AG09309 (cell line): ENCODE measurements around the gene SMIM5.
"Not testable (repeated sequence)": the region's sequence is repeated elsewhere in the genome, so short reads cannot be mapped to it uniquely, and the experiment has no call there.

ENCODE experiments used
- DNase-seq: peaks from one replicate; pipeline ENCODE4 v3.0.0-alpha.2; 2010; ENCODE audit warnings: low read depth
- H3K4me3 ChIP-seq: 2 replicates; pipeline ENCODE4 v1.5.1; 2011; ENCODE audit warnings: mild to moderate bottlenecking, low read depth, low read length, moderate library complexity; ENCODE audit not compliant: control insufficient read depth
- TF ChIP-seq, protein P1 (sequence below): IDR thresholded peaks from 2 replicates; pipeline ENCODE4 v1.5.1; 2011; ENCODE audit warnings: mild to moderate bottlenecking, low read depth, low read length, inconsistent platforms; ENCODE audit not compliant: insufficient read depth, control insufficient read depth; ENCODE audit errors: missing control alignments

Gene SMIM5

DNA sequence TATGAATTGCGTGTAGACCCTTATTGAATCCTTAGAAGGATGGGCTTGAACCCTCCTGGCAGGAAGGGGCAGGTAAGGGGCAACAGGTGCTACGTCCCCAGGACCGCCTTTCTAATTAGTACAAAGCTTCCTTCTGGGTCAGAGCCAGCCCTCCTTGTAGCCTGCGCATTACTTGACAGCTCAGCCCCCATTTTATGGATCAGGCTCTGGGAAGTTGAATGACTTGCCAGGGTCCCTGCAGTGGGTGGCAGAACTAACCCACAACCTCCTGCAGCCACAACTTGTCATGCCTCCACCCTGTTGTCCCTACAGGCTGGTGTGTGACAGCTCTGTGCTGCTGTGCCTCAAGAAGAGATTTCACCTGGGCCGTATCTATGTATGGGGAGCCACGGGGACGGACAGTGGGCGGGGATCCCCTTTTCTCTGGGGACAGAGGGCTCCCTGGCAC, 42.9 kb upstream of the SMIM5 start:
- TF ChIP-seq, protein P1, sequence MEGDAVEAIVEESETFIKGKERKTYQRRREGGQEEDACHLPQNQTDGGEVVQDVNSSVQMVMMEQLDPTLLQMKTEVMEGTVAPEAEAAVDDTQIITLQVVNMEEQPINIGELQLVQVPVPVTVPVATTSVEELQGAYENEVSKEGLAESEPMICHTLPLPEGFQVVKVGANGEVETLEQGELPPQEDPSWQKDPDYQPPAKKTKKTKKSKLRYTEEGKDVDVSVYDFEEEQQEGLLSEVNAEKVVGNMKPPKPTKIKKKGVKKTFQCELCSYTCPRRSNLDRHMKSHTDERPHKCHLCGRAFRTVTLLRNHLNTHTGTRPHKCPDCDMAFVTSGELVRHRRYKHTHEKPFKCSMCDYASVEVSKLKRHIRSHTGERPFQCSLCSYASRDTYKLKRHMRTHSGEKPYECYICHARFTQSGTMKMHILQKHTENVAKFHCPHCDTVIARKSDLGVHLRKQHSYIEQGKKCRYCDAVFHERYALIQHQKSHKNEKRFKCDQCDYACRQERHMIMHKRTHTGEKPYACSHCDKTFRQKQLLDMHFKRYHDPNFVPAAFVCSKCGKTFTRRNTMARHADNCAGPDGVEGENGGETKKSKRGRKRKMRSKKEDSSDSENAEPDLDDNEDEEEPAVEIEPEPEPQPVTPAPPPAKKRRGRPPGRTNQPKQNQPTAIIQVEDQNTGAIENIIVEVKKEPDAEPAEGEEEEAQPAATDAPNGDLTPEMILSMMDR = no peak
- H3K4me3 ChIP-seq = no peak overlapping the region
- no peak for DNase-seq

DNA sequence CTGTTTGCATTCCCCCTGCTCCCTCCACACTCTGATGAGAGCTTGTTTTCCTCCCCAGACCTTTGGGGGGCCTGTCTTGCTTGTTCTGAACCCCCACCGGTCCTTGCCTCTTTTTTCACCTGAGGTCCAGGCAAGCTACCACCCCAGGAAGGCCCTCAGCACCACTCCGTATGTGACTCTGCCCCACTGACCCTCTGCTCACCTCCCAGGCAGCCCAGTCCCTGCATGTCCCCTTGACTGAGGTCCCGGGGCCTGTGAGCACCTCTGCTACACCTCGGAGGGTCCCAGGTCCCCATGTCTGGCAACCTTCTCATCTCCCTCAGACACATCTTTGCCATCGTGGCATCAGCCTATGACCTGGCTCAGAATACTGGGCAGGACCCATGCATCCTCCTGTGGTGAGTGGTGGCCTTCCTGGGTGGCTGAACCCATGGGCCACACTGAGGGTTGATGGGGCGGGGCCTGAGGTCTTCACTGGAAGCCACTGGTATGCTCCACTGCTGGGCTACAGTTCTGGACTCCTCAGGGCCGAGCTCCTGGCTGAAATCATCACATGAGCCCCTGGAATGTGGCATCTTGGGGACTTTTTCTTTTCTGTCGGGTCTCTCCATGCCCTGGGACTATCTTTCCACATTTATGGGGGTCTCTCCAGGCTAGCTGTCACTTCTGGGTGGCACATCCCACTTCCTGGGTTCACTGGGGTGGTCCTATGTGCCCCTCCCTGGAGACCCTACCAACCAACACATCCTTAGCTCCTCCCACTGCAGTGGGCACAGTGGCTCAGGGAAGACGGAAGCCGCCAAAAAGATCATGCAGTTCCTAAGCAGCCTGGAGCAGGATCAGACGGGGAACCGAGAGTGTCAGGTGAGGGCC, 42.1 kb upstream of the SMIM5 start:
- no peak overlapping the region for H3K4me3 ChIP-seq
- TF ChIP-seq, protein P1 = no peak
- no peak for DNase-seq

DNA sequence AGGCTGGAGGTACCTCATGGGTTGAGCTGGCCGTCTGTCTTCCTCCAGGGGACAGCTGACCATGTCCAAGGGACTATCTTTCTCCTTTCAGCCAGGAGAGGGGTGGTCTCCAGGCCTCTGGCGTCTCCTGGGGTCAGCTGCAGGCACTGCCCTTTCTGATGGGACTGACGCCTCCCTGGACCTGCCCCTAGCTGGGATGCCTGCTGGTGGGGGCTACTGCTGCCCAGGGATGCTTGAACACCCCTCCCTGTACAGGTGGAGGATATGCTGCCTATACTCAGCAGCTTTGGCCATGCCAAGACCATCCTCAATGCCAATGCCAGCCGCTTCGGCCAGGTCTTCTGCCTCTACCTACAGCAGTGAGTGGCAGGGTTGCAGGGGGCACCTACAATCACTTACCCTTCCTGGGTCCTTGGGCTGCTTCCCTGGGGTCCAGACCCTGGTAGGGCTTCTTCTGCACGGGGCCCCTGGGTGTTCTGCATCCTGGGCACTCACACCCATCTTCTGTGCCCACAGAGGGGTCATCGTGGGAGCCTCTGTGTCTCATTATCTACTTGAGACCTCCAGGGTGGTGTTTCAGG, 41.4 kb upstream of the SMIM5 start:
- no peak overlapping the region for H3K4me3 ChIP-seq
- DNase-seq = no peak
- TF ChIP-seq, protein P1 = no peak

DNA sequence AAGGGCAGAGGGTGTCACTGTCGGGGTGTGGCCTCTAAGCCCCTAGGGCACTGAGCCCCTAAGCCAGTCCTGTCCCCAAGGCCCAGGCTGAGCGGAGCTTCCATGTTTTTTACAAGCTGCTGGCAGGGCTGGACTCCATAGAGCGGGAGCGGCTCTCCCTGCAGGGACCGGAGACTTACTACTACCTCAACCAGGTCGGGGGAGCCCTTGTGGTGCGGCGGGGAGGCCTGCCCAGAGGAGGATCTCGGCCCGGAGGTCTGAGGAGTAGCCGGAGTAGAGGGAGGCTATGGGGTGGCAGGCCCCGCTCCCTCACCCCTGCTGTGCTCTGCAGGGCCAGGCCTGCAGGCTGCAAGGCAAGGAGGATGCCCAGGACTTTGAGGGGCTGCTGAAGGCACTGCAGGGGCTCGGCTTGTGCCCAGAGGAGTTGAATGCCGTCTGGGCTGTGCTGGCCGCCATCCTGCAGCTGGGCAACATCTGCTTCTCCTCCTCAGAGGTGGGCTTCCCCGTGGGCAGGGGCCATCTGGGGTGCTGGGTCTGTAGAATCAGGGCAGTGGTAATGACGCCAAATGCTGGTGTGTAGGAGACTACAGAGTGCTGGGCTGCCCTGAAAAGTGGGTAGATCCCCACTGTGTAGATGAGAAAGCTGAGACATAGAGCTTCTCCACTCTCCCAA, 40.8 kb upstream of the SMIM5 start:
- TF ChIP-seq, protein P1 = no peak
- DNase-seq = no peak
- H3K4me3 ChIP-seq = no peak overlapping the region

DNA sequence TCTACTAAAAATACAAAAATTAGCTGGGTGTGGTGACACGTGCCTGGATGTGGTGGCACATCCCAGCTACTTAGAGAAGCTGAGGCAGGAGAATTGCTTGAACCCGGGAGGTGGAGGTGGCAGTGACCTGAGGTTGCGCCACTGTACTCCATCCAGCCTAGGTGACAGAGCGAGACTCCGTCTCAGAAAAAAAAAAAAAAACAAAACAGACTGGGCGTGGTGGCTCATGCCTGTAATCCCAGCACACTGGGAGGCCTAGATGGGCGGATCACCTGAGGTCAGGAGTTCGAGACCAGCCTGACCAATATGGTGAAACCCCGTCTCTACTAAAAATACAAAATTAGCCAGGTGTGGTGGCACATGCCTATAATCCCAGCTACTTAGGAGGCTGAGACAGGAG, 39.8 kb upstream of the SMIM5 start:
- H3K4me3 ChIP-seq, DNase-seq: not testable (repeated sequence)

DNA sequence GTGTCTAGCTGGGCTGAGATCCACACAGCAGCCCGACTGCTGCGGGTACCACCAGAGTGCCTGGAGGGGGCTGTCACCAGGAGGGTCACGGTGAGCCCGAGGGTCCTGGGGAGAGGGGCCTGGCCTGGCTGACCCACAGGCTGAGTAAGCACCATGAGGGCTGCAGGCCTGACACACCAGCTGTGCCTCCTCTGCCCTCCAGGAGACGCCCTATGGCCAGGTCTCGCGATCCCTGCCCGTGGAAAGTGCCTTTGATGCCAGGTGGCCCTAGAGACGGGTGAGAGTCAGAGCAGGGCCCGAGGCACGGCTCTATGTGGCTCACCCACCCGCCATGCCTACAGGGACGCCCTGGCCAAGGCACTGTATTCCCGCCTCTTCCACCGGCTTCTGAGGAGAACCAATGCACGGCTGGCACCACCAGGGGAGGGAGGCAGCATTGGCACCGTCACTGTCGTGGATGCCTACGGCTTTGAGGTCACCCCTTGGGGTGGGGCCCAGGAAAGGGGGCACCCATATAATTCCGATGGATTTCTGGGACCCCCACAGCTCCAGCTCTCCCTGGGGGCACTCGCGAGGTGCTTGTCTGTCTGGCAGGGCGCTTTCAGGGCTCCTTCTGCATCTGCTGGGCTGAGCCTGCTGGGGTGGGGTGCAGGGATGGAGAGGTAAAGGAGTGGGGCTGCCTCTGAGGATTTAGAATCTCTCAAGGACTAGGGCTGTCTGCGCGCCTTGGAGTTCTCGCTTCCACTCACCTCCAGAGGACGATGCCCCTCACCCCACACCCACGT, 38.5 kb upstream of the SMIM5 start:
- TF ChIP-seq, protein P1 = no peak
- H3K4me3 ChIP-seq = no peak overlapping the region
- no peak for DNase-seq
